IPS-NIHi7 (cell line): ENCODE measurements around the gene ISM1.

Source experiments
- DNase-seq: peaks from one replicate; pipeline ENCODE4 v3.0.0; 2012; ENCODE audit warnings: mixed read lengths; ENCODE audit errors: extremely low spot score

The ISM1 gene

GRCh38 chr20:13256606-13257005, 35.5 kb downstream of the ISM1 start:
- no peak for DNase-seq

GRCh38 chr20:13259921-13260320, 38.8 kb downstream of the ISM1 start:
- DNase-seq = no peak

- no peak for DNase-seq
These were observed 39.7 kb downstream of the ISM1 start for GRCh38 chr20:13260650-13261279.

- DNase-seq = peak; percentile 88
These were observed 40.6 kb downstream of the ISM1 start for GRCh38 chr20:13261460-13262301.

GRCh38 chr20:13262302-13262650, 41.2 kb downstream of the ISM1 start:
- no peak for DNase-seq

- DNase-seq = no peak
These were observed 41.7 kb downstream of the ISM1 start for GRCh38 chr20:13262671-13263360.

GRCh38 chr20:13263451-13263850, 42.4 kb downstream of the ISM1 start:
- no peak for DNase-seq

- DNase-seq = no peak
These were observed 43.8 kb downstream of the ISM1 start for GRCh38 chr20:13264907-13265306.

- DNase-seq = no peak
These were observed 44.9 kb downstream of the ISM1 start for GRCh38 chr20:13265941-13266340.

GRCh38 chr20:13267231-13267630, 46.2 kb downstream of the ISM1 start:
- DNase-seq = no peak

GRCh38 chr20:13268953-13269352, 47.9 kb downstream of the ISM1 start:
- no peak for DNase-seq

- no peak for DNase-seq
These were observed 49.1 kb downstream of the ISM1 start for GRCh38 chr20:13270211-13270610.

GRCh38 chr20:13271098-13271497, 50.0 kb downstream of the ISM1 start:
- no peak for DNase-seq

- no peak for DNase-seq
These were observed 51.2 kb downstream of the ISM1 start for GRCh38 chr20:13271977-13272975.

- peak; percentile 64 for DNase-seq
These were observed 53.3 kb downstream of the ISM1 start for GRCh38 chr20:13274275-13274861.

- DNase-seq = no peak
These were observed 56.0 kb downstream of the ISM1 start for GRCh38 chr20:13276945-13277541.

- DNase-seq = no peak
These were observed 56.7 kb downstream of the ISM1 start for GRCh38 chr20:13277663-13278295.

- no peak for DNase-seq
These were observed 57.9 kb downstream of the ISM1 start for GRCh38 chr20:13278812-13279570.

- DNase-seq = no peak
These were observed 59.7 kb downstream of the ISM1 start for GRCh38 chr20:13280609-13281324.
